Embryonic facial prominence (tissue), 1 donor: ENCODE data around the gene DYNC1I1.

Experiments
- DNase-seq: peaks from one replicate; pipeline ENCODE4 v3.0.0-alpha.2; 2016; ENCODE audit errors: extremely low spot score

The DYNC1I1 gene

DNA sequence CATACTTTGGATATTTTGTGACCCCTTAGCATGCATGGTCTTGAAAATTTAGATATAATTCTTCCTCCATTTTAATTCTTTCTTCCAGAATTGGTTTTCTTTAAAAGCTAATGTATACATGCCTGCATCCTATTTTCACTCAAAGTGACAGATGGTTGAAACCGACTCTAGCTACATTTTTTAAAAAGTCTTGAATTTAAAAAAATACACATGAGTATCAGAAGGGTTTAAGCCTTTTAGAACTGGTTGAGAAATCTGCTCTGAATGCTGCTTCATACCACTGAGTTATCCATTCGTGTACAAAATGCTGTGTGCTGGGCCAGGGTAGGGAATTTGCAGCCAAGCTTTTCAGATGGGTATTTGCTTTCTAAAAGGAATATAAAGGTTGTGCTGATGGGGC is 16.5 kb downstream of the DYNC1I1 start:
- no peak for DNase-seq

DNA sequence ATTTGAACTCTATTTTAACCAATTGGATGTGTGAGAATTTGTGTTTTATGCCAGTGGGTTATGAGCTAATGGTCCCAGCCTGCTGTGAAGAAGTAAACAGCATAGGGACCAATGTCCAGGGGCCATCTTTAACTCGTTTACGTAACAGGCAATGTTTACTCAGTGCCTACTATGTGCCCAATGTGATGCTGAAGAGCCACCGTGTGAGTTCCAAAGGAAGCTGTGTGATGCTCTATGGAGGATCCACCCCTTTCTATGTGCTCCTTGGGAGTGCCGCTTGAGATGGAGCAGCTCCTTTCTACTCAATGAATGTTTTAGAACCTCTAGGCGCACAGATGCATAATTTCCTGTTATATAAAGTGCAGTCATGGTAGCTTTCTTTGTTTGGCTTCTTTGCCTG is 21.3 kb downstream of the DYNC1I1 start:
- DNase-seq: no peak

DNA sequence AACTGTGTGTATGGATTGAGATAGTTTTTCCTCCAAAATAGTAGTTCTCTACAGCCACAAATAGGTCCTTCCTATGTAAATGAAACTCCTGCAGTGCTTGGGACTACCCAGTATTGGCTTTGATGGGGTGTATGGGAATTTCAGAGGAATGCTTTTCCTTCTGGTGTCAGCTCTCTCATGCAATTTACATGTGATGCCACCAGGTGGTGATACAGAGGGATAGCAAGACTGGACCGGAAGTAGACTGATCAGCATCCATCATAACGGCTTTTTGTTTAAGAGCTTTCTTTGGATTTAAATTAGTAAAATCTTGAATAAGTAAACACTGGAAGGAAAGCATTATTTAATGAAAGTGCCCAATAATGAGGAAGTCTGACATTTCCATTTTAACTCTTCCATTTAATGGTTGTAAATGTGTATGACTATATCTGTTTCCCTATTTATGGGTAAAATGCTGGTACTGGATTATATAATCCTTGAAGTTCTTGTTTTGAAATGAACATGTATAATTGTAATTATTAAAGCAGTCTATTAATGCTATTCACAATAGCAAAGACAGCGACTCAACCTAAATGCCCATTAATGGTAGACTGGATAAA is 22.7 kb downstream of the DYNC1I1 start:
- no peak for DNase-seq

DNA sequence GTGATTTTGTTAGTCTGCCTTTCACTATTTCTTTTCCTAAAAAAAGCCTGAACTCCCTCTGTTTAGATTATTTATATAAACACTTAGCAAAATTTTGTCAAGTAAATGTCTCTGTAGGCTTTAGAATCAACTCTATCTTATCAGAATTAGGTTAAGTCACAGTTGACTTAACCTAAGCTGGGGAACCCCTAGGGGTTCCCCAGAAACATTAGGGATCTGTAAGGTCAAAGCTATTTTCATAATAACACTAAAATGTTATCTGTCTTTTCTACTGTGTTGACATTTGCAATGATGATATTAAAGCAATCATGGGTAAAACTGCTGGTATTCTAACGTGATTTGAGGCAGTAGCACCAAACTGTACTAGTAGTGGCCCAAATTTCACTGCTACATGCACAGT is 24.3 kb downstream of the DYNC1I1 start:
- DNase-seq: no peak

DNA sequence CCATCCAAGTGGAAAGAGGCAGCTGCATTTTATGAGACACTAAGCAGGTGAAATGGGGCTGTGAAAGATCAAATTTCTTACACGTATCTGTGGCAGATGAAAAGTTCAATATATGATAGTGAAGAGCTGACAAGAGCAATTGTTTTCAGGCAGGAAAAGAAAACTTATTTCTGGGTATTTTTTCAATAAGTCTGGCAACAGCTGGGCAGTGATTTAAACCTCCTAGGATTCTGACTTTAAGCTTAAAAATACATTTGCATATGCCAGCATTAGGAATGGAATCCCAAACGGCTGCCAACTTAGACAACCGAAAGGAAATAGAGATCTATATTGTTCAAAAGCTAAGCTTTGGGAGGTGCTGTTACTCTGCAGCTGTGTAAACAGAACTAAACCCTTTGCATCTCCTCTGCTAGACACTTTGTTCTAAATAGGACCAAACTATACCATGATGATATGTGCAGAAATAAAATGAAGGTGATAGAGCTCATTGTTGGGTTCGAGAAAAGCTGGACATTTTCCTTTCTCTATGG is 26.1 kb downstream of the DYNC1I1 start:
- no peak for DNase-seq

DNA sequence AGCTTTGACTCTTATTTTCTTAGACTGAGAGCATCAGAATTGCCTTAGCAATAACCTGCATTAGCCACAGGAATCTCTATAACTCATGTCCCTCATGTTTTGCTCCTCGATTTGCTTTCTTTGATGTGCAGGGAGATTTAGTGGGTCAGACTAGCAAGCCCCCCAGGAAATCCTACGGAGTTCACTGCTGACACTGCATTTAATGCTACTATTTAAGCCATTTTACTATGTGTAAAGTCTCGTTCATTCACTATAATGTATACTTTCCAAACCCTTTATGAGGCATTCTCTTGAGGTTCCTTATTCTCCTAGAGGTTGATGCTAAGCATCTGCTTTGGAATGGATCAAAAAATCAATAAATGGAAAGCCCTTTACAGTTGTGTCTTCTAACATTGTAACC is 28.4 kb downstream of the DYNC1I1 start:
- no peak for DNase-seq

DNA sequence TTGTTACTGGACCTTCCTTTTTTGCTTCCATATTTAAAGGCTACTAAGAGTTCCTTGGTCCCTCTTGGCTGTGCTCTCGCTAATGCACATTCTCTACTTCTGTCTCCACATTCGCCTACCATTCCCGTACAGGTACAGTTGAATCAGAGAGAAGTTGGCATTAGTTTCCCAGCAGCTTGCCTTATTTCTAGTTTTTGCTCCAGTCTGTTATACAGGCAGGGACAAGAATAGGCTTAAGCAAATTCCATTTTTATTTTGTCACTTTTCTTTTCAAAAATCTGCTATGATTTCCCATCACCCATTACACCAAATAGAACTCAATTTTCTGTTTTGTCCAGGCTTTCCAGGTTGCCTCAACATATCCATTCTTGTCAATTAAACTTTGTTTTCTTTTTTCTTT is 29.9 kb downstream of the DYNC1I1 start:
- DNase-seq: no peak

DNA sequence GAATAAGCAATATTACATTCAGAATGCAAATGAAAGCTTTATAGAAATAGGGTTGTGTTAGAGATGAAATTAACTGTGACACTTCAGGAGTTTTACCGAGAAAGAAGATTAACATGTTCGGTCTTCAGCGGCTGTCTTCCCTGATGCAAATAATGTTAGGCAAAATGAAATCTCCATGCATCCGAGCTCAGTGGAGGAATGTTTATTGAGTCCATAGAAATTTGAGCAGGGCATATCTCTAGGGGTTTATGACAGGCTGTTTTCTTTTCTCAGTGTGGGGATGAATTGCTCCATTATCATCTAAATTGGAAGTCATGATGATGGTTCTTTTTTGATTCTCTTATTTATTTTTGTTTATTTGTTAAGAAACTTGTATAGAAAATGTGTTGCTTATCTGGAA is 31.7 kb downstream of the DYNC1I1 start:
- DNase-seq: no peak

DNA sequence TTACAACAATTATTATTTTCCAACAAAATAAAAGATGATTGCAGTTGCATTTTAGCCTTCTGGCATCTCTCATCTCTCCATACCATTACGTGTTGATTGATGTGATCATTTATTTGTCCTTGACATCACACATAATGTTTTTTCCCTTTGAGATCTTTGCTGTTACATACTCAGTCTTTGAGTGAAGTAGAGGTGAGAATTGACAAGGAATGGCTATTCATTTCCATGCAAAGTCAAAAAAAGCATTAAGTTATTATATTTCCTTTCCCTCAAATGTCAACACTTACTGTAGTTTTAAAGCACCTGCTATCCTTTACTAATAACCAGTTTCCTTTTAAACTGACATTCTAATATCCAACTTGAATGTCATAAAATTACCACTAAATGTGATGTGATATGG is 33.6 kb downstream of the DYNC1I1 start:
- DNase-seq: no peak

DNA sequence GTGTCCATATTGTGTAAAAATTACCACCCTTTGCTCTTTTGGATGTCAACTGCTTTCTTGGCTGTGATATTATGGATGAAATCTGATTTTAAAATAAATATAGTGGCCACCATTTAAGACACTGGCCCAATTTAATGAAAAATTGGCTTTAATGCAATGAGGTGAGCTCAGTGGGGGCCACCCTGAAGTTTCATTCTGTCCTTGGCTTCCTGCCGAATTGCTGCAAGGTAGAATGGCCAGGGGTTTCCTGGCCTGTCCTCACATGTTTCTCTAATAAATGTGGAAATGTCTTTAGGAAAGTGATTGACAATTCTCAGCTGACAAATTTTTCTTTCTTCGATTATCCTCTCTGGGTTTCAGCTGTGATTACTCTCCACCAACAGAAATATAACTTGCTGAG is 36.0 kb downstream of the DYNC1I1 start:
- DNase-seq: no peak

DNA sequence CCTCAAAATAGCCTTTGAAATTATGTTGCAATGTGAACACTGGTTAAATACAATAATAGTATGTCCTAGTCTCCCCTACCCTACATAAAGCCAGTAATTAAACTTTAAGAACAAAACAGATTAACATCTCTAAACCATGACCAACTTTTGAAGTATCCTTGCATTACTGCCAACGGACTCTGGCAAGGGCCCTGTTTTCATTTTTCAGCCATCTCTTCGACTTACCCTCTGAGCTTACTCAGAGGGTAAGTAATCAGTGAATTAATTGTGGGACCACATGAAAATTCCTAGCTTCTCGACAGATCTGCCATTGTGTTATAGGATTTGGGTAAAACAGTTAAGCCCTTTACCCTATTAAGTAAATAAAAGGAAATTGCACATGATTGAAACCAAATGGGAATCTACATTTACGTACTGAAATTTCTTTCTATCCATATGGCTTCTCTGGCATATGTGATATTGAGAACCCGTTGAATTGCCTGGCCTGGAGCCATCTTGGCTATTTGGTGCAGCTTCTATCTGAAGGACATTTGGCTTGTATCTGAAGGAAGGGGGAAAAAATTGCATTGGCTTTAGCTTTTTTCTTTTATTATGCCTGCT is 39.6 kb downstream of the DYNC1I1 start:
- peak; percentile 24 for DNase-seq

DNA sequence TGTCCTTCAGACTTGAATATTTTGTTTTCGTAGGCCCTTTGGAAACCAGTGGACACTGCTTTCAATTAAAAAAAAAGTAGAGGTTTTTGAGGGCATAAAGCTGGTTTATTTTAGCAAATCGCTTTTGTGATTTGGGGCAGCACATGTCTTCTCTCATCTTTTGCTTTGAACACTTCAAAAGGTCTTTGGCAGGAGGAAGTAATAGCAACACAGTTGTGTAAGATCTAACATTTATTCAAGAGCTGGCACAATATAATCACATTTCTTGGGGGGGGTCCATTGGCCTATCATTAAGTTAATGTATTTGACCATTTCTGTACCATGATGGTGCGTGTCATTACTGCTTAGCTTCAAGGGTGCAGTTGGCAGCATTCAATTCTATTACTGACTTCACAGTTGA is 42.4 kb downstream of the DYNC1I1 start:
- no peak for DNase-seq

DNA sequence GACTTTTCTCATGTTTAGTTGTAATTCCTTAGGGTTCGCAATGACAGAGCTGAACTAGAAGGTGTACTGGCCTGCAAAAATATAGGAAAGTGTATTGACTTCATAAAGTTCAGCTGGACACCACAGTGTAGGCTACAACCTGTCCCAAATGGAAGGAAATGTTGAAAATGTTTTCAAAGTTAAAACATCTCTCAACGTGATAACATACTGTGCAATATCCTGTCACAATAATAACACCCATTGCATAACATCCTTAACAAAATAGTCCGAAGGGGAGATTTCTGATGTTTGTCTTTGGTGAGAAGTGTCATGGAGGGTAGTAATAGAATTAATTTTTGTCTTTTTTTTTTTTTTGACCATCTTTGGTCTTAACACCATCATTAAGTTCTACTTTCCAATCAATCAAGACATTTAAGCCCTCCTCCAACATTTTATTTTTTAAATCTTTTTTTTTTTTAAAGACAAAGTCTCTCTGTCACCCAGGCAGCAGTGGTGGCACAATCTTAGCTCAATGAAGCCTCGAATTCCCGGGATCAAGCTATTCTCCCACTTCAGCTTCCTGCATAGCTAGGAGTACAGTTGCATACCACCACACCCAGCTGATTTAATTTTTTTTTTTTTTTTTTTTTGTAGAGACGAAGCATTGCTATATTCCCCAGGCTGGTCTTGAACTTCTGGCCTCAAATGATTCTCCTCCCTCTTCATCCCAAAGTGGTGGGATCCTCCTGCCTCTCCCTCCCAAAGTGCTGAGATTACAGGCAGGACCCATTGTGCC is 45.7 kb downstream of the DYNC1I1 start:
- DNase-seq: no peak

DNA sequence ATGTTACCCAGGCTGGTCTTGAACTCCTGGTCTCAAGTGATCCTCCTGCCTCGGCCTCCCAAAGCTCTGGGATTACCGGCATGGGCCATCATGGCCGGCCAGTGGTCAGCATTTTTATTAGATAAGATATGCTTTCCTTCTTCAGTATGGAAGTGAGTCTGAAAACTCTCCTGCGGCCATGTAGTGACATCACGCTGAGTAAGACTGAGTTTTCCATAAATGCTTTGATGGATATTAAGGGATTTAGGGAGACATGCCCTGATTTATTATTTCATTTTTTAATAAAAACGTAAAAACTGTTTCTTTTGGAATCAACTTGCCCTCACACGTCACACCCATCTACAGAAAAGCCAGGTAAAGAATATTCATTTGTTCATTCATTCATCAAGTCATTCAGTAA is 48.4 kb downstream of the DYNC1I1 start:
- DNase-seq: no peak

DNA sequence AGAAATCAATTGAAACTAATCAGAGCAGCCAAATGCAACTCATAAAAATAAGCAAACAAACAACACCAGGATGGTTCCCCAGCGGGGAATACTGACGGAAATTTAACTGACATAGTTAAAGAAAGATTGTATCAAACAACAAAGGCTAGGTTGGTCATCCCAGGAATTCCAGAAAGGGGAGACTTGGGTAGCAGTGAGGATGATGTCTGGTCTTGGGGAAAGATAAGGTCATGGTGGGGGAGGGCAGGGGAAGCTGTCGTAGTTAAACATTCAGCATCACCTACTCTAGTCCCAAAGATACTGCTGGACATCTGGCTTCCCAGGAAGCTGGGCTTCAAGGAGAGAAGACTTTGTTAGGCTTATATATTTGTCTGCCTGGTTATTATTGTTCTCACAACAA is 50.4 kb downstream of the DYNC1I1 start:
- DNase-seq: no peak

DNA sequence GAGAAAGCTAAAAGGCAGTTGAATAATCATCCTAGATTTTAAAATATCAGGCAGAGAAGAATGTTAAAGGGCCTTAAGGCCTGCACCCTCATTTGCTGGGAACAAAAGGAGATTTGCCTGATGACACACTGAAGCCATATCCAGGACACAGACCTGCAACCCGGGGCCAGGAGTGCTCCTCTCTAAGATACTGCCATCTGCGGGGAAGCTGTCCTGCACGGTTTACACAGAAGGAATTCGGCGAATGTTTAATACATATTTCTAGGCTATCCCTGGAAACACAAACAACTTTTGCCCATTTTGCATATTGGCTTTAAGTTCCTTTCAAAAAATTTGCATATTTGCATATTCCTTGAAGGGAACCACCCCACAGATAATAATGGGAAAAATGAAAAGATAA is 52.3 kb downstream of the DYNC1I1 start:
- DNase-seq: no peak

DNA sequence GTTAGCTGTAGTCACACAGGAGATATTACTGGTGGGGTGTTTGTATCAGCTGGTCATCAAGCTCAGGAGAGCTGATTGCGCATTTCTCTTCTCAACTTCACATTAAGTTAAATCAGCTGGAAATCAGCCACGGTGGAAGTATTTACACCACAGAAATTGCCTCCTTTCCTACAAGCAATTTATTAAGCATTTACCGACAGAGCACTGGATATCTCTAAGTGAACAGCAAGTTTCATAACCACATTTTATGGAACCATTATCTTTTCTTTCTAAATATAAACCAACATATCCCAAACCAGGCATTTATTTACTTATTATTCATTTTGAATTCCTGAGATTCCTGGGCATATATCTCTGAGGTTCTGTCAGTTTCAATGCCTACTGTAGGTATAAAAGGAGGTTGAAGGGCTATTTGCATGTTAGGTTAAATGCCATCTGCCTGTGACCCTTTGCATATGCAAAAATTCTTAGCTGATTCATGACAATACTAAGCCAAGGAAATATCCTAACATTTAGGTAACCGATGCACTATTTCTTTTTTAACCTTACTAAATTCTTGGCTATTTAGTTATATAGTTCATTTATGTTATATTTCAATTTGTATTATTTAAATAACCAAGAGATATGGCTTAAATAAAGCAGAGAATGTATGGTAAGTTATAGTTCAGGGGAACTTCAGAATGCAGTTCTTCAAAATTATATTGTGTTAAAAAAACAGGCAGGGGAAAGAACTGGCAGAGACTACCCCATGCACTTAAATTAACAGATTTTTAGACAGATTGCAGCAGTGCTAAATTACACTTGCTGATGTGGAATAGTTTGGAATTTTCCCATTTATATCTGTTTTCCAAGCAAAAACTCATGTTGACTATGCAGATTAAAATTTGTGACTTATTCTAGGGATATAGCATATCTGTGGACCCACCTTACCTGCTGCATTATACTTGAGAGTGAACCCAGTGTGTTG is 56.8 kb downstream of the DYNC1I1 start:
- no peak for DNase-seq

DNA sequence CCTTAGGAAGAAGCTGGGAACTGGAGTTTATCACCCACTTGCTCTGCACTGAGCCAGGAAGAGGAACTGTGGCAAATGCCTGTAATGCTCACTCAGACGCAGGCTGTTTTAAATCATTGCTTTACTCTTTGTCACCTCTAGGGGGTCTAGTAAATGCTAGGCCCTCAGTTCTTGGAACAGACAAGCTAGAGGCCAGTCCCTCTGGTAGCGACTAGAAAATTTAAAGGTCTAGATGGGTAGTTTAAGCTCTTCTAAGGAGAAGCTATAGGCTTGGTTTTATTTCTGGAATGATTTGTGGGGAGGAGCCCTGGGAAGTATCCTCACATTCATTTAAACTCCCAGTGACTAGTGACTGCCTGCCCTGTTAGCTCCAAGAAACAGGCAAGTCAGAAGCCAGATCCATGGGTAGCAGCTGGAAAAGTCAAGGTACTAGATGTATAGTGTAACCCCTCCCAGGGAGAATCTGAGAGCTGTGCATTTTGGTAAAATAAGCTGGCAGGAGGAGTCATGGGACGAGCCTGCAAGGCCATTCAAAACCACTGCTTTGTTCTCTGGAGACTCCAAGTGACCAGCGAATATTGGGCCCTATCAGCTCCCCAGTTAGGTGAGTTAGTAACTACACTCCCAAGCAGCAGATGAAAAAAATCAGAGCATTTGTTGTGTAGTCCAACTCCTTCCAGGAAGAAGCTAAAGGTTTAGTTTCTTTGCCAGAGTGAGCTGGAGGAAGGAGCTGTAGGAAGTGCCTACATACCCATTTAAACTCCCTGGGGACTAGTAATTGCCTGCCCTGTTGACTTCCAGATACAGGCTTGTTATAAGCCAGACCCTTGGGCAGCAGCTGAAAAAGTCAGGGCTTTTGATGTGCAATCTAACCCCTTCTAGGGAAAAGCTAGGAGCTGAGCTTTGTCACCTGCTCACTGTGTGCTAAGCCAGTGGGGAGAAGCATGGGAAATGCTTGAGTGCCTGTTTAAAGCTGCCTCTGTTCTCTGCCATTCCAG is 68.9 kb downstream of the DYNC1I1 start:
- DNase-seq: no peak

DNA sequence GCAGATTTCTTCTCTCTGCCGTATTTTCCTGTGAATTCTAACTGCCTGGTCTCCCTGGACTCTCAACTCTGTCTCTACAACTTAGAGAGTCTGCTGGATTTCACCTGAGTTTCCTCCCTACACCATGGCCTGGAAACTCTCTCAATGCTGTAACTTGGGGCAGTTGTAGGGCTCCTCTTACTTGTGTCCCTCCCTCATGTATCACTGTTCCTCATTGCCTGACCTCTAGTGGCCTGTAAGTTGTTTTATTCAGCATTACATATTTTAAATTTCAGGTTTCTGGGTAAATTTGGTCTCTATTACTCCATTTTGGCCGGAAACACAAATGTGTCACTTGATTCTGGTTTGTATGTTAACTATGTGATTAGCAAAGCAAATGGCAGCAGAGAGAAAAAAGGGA is 70.9 kb downstream of the DYNC1I1 start:
- no peak for DNase-seq

DNA sequence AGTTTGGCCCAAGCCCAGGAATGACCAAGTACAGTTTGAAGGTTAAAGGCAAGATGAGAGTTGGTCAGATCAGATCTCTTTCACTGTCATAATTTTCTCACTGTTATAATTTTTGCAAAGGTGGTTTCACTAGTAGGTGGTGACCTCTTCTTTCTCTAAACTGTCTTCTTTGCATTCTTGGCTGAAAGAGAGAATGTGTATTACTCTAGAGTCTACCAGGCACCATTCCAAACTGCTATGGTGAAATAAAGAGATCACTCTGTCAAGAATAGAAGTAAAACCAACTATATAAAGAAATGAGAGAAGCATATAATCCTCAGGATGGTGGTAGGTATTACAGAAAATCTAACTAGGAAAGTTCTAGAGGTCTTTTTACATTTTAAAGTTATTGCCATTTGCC is 72.7 kb downstream of the DYNC1I1 start:
- no peak for DNase-seq

DNA sequence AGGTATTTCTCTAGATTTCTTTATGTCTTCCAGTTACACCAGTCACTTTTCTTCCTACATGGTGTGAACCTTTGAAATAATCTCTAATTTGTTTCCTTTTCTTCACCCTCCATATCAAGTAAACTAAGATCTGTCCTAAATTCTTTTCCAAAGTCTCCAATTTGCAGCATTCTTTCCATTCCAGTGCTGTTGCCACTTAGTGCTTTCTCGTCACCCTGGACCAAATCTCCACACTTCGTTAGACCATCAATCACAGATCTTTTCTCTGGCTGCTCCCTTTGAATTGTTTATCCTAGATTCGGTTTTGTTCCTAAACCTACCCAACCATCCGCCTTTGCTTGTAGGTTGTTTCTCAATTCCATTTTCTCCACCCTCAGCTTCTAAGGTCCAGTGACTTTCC is 74.7 kb downstream of the DYNC1I1 start:
- no peak for DNase-seq
